HepG2 (cell line): ENCODE results near the gene ASB11.

ENCODE experiments used
- CTCF ChIP-seq: sonication (generic); formaldehyde crosslinking; IDR thresholded peaks from 2 replicates; pipeline ENCODE4 v1.5.0; 2020; ENCODE audit warnings: mild to moderate bottlenecking, missing genetic modification reagents, moderate library complexity
- MNT ChIP-seq: fragments of 450-650 bp; IDR thresholded peaks from 2 replicates; pipeline ENCODE4 v1.6.1; 2016
- RNF219 ChIP-seq: sonication (generic); formaldehyde crosslinking; IDR thresholded peaks from 2 replicates; pipeline ENCODE4 v1.5.0; 2020; ENCODE audit warnings: mild to moderate bottlenecking, missing genetic modification reagents
- SKIL ChIP-seq: sonication (generic); formaldehyde crosslinking; IDR thresholded peaks from 2 replicates; pipeline ENCODE4 v1.8.0; 2022; ENCODE audit warnings: missing genetic modification reagents, mild to moderate bottlenecking, moderate library complexity, borderline replicate concordance
- SMC3 ChIP-seq: IDR thresholded peaks from 2 replicates; pipeline ENCODE4 v1.6.1; 2011; ENCODE audit warnings: low read length, improper control_type of control experiment
- TCF12 ChIP-seq, 2 experiments: fragments of 450-650 bp in 1 of 2; sonication (generic) in 1 of 2; formaldehyde crosslinking in 1 of 2; IDR thresholded peaks; 2 replicates each; pipeline versions ENCODE4 v1.6.1 to v1.8.0; 2017 to 2022; ENCODE audit warnings: antibody characterized with exemption in 1 of 2, mild to moderate bottlenecking in 1 of 2, missing genetic modification reagents in 1 of 2, moderate library complexity in 1 of 2
- ZBTB33 ChIP-seq: sonication (generic); formaldehyde crosslinking; IDR thresholded peaks from 2 replicates; pipeline ENCODE4 v1.4.0; 2020; ENCODE audit warnings: missing genetic modification reagents
- ZNF331 ChIP-seq: sonication (generic); formaldehyde crosslinking; IDR thresholded peaks from 2 replicates; pipeline ENCODE4 v1.4.0; 2020; ENCODE audit warnings: missing genetic modification reagents

- TF ChIP-seq MNT (no peak), SMC3 (no peak), SKIL (CRISPR knock-in tag) (no peak), ZNF331 (no peak), CTCF (no peak), ZBTB33 (CRISPR knock-in tag) (no peak), TCF12 (IDR thresholded peaks at IDR 0.05) (no peak), TCF12 (CRISPR knock-in tag; IDR thresholded peaks at IDR 0.05) (no peak), RNF219 (CRISPR knock-in tag) (no peak)
Observed at GRCh38 chrX:15240414-15240813, 75.0 kb downstream of the ASB11 start.
